ENCODE results near the gene STRIP2.
"Not testable (repeated sequence)": the region's sequence is repeated elsewhere in the genome, so short reads cannot be mapped to it uniquely, and the experiment has no call there.

STRIP2 gene

GRCh38 chr7:129438839-129439651 is 4.8 kb downstream of the STRIP2 start:
- in situ Hi-C loops (cut with HindIII; ENCODE audit: low sequenced_read_pairs), result no loop called here
- H3K4me3 ChIP-seq (ENCODE audit: low read depth, low read length), result no peak overlapping the region
- DNase-seq (ENCODE audit: low read depth, low spot score), result peak; percentile 28
- TF ChIP-seq, protein P1, sequence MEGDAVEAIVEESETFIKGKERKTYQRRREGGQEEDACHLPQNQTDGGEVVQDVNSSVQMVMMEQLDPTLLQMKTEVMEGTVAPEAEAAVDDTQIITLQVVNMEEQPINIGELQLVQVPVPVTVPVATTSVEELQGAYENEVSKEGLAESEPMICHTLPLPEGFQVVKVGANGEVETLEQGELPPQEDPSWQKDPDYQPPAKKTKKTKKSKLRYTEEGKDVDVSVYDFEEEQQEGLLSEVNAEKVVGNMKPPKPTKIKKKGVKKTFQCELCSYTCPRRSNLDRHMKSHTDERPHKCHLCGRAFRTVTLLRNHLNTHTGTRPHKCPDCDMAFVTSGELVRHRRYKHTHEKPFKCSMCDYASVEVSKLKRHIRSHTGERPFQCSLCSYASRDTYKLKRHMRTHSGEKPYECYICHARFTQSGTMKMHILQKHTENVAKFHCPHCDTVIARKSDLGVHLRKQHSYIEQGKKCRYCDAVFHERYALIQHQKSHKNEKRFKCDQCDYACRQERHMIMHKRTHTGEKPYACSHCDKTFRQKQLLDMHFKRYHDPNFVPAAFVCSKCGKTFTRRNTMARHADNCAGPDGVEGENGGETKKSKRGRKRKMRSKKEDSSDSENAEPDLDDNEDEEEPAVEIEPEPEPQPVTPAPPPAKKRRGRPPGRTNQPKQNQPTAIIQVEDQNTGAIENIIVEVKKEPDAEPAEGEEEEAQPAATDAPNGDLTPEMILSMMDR (IDR thresholded peaks at IDR 0.05; ENCODE audit: low read depth, low read length), result no peak

GRCh38 chr7:129439963-129440625 is 5.9 kb downstream of the STRIP2 start:
- H3K4me3 ChIP-seq (ENCODE audit: low read depth, low read length), result no peak overlapping the region
- TF ChIP-seq, protein P1 (IDR thresholded peaks at IDR 0.05; ENCODE audit: low read depth, low read length), result no peak
- in situ Hi-C loops (cut with HindIII; ENCODE audit: low sequenced_read_pairs), result no loop called here
- no peak for DNase-seq (ENCODE audit: low read depth, low spot score)

GRCh38 chr7:129443612-129444011 is 9.4 kb downstream of the STRIP2 start:
- no peak for DNase-seq (ENCODE audit: low read depth, low spot score)
- in situ Hi-C loops (cut with HindIII; ENCODE audit: low sequenced_read_pairs), result no loop called here
- TF ChIP-seq, protein P1 (IDR thresholded peaks at IDR 0.05; ENCODE audit: low read depth, low read length), result no peak
- no peak overlapping the region for H3K4me3 ChIP-seq (ENCODE audit: low read depth, low read length)

GRCh38 chr7:129444776-129445175 is 10.5 kb downstream of the STRIP2 start:
- H3K4me3 ChIP-seq (ENCODE audit: low read depth, low read length); in situ Hi-C loops (cut with HindIII; ENCODE audit: low sequenced_read_pairs); DNase-seq (ENCODE audit: low read depth, low spot score): not testable (repeated sequence)

DNA sequence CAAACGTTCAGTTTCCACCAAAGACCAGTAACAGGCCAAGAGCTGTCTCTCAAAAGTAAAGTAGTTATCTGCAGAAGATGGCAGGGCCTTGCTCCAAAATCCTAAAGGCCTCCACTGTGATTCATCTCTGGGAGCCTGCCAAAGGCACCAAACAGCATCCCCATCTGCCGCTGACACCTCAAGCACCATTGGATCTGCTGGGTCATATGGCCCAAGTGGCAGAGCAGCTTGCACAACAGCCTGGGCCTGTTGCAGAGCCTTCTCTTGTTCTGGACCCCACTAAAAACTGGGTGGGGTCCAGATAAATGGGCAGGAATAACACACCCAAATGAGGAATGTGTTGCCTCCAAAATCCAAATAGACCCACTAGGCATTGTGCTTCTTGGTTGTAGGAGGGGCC is 12.7 kb downstream of the STRIP2 start:
- H3K4me3 ChIP-seq (ENCODE audit: low read depth, low read length); in situ Hi-C loops (cut with HindIII; ENCODE audit: low sequenced_read_pairs); DNase-seq (ENCODE audit: low read depth, low spot score): not testable (repeated sequence)

GRCh38 chr7:129447445-129447844 is 13.2 kb downstream of the STRIP2 start:
- in situ Hi-C loops (cut with HindIII; ENCODE audit: low sequenced_read_pairs); DNase-seq (ENCODE audit: low read depth, low spot score): not testable (repeated sequence)

GRCh38 chr7:129448608-129449007 is 14.4 kb downstream of the STRIP2 start:
- DNase-seq (ENCODE audit: low read depth, low spot score); H3K4me3 ChIP-seq (ENCODE audit: low read depth, low read length); in situ Hi-C loops (cut with HindIII; ENCODE audit: low sequenced_read_pairs): not testable (repeated sequence)

More at GRCh38 chr7:129447445-129447844, 13.2 kb downstream of the STRIP2 start:
- H3K4me3 ChIP-seq (ENCODE audit: low read depth, low read length), result not testable (repeated sequence)

GRCh38 chr7:129450295-129450694 is 16.1 kb downstream of the STRIP2 start:
- no peak for DNase-seq (ENCODE audit: low read depth, low spot score)
- H3K4me3 ChIP-seq (ENCODE audit: low read depth, low read length), result no peak overlapping the region
- TF ChIP-seq, protein P1 (IDR thresholded peaks at IDR 0.05; ENCODE audit: low read depth, low read length), result no peak
- in situ Hi-C loops (cut with HindIII; ENCODE audit: low sequenced_read_pairs), result no loop called here

All from astrocyte of the spinal cord (primary cell).